ENCODE measurements around the gene LSM4.

The LSM4 gene

DNA sequence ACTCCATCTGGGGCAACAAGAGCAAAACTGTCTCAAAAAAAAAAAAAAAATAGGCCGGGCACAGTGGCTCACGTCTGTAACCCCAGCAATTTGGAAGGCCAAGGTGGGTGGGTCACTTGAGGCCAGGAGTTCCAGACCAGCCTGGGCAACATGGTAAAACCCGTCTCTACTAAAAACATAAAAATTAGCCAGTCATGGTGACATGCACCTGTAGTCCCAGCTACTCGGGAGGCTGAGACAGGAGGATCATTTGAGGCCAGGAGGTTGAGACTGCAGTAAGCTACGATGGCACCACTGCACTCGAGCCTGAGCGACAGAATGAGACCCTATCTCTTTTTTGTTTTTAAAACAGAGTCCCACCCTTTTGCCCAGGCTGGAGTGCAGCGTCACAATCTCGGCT, 52.5 kb downstream of the LSM4 start:
- TF ChIP-seq, protein P1, sequence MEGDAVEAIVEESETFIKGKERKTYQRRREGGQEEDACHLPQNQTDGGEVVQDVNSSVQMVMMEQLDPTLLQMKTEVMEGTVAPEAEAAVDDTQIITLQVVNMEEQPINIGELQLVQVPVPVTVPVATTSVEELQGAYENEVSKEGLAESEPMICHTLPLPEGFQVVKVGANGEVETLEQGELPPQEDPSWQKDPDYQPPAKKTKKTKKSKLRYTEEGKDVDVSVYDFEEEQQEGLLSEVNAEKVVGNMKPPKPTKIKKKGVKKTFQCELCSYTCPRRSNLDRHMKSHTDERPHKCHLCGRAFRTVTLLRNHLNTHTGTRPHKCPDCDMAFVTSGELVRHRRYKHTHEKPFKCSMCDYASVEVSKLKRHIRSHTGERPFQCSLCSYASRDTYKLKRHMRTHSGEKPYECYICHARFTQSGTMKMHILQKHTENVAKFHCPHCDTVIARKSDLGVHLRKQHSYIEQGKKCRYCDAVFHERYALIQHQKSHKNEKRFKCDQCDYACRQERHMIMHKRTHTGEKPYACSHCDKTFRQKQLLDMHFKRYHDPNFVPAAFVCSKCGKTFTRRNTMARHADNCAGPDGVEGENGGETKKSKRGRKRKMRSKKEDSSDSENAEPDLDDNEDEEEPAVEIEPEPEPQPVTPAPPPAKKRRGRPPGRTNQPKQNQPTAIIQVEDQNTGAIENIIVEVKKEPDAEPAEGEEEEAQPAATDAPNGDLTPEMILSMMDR (IDR thresholded peaks at IDR 0.05), result no peak

DNA sequence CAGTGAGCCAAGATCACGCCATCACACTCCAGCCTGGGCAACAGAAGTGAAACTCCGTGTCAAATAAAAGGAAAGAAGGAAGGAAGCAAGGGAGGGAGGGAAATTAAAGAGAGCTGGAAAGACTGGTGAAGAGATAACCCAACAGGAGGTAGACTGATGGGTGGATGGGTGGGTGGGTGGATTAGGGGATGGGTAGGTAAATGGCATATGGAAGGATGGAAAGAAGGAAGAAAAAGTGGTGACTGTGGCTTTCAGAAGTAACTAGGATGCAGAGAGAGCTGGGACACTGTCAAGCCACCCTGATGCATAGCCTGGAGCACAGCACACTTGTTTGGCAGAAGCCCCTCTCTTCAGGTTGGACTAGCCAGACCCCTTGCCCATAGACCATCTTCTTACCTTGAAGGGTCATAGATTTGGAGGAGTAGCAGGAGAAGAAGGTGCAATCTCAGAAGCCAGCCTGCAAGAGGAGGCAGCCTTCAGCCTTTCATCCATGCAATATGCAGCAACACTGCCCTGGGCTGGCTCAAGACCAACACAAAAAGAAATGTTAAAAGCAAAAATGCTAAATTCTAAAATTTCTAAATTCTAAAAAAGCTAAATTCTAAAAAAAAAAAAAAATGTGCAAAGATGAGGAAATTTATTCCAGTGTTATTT, 53.7 kb downstream of the LSM4 start:
- TF ChIP-seq, protein P1 (IDR thresholded peaks at IDR 0.05), result no peak

DNA sequence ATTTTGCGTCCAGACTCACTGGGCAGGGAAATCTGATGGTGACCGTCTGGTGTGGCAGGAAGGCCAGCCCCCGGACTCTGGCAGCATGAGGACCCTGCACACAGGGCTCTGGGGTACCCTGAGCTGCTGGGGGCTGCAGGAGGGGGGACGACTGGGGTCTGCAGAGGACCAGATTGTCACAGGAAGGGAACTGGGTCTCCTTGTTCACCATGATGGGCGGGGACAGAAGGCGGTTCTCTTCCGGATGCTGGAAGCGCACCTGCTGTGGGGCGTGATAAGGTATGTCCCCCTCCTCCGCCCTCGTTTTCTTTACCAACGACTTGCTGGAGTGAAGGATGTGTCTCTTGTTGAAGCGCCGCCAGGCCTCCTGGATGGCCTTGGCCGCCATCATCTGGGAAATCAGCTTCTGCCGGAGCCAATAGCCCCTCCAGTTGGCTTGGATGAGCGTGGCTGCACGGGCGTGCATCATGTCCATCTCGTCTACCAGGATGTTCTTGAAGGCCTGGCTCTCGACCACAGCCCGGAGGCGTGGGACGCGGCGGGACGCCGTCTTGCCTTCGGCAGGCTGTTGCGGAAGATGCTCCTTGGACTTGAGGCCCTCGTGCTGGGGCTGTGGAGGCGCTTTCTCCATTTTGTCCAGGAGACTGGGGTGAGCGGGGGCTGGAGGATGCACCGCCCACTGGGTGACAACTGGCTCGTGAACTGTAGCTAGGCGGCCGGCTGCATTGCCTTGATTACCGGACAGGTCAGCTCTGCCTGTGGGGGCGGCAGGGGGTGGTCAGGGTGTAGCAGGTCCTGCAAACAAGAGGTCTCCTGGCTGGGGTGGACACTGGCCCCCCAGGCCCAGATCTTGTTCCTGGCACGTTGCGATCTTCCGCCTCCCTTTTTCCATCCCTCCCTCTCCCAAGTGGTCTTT, 55.8 kb downstream of the LSM4 start:
- TF ChIP-seq, protein P1 (IDR thresholded peaks at IDR 0.05), result no peak

DNA sequence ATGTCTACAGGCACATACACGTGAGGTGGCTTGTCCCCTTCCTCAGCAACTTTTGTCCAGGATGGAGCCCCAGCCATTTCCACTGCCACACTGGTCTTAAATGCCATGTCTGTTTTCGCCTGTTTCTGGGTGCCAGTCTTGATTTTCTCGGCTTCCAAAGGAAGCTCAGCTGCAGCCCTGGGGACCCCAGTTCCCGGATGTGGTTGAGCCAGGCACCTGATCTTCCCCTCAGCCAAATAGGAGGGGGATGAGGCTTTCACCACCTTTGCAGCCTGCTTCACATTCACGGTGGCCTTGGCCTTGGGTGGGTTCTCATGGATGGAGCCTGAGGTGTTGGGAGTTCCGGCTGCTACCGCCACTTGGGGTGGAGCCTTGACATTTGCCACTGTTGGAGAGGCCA, 57.3 kb downstream of the LSM4 start:
- TF ChIP-seq, protein P1 (IDR thresholded peaks at IDR 0.05), result no peak

DNA sequence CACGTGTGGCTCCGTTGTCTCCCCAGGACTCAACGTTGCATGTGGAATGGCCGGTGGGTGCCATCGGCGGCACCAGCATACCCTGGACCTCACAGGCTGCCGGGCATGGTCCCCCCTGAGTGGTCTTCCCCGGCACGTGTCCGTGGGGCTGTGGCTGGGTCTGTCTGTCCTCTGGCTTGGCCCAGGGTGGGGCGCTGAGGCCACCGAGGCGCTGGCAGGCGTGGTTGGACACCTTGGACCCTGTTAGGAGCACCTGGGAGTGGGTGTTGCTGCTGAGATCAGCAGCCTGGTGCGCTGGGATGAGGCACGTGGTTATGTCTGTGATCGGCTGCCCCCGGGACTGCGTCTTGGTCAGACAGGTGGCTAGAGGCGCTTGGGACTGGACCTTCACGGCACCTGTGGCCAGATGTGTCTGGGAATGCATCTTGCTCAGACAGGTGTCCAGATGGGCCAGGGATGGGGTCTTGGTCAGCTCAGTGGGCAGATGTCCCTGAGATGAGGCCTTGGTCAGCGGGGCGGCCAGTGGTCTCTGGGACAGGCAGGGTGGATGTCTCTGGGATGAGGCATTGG, 57.8 kb downstream of the LSM4 start:
- TF ChIP-seq, protein P1 (IDR thresholded peaks at IDR 0.05), result no peak

DNA sequence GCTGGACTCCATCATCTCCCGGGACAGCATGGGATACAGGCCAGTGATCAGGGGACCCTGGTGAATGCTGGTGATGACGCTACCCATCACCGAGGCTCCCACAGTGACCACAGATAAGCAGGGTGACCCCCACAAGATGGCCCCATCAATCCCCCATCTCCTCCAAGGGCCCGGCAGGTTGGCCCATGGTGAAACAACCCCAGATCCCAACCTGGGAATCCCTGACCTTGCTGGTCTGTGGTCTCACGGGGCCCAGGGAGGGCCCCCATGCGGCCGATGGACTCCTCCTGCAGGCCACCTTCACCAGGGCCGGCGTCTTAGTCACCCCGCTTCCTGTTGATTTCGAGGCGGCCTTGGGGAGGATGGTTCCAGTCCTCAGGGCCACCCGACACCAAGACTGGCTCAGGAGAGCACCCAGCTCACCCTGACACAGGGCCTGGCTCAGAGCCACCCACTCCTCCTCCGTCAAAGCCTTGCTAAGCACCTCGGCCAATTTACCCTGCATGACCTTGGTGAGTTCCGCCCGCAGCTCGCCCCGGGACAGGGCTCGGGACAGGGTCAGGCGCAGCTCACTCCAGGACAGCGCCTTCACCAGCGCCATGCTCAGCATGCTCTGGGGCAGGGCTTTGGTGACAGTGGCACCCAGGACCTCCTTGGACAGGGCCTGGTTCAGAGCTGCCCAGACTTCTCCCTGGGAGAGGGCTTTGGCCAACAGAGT, 58.6 kb downstream of the LSM4 start:
- TF ChIP-seq, protein P1 (IDR thresholded peaks at IDR 0.05), result no peak
